ENCODE data around the gene BLTP3B.
"Not testable (repeated sequence)": the region's sequence is repeated elsewhere in the genome, so short reads cannot be mapped to it uniquely, and the experiment has no call there.

The BLTP3B gene

GRCh38 chr12:100142851-100143559 is at the start of gene BLTP3B:
Gene BLTP3B (minus strand): TSS chr12:100142874. CDS start chr12:100142635, 239 bp downstream.
- DNase-seq = peak; percentile 76

- DNase-seq = no peak
These were observed 47.1 kb upstream of the BLTP3B start for GRCh38 chr12:100189636-100190394.

GRCh38 chr12:100188888-100189635 is 46.4 kb upstream of the BLTP3B start:
- DNase-seq = not testable (repeated sequence)

GRCh38 chr12:100187857-100188519 is 45.3 kb upstream of the BLTP3B start:
- no peak for DNase-seq

GRCh38 chr12:100187068-100187467 is 44.4 kb upstream of the BLTP3B start:
- no peak for DNase-seq

GRCh38 chr12:100186071-100186470 is 43.4 kb upstream of the BLTP3B start:
- no peak for DNase-seq

GRCh38 chr12:100185361-100185894 is 42.8 kb upstream of the BLTP3B start:
- no peak for DNase-seq

- DNase-seq = no peak
These were observed 42.0 kb upstream of the BLTP3B start for GRCh38 chr12:100184549-100185145.

GRCh38 chr12:100179252-100179651 is 36.6 kb upstream of the BLTP3B start:
- no peak for DNase-seq

- DNase-seq = not testable (repeated sequence)
These were observed 33.8 kb upstream of the BLTP3B start for GRCh38 chr12:100176493-100176892.

- no peak for DNase-seq
These were observed 31.8 kb upstream of the BLTP3B start for GRCh38 chr12:100174495-100174894.

- DNase-seq = no peak
These were observed 30.4 kb upstream of the BLTP3B start for GRCh38 chr12:100173111-100173510.

- DNase-seq = no peak
These were observed 28.6 kb upstream of the BLTP3B start for GRCh38 chr12:100171248-100171647.

GRCh38 chr12:100170313-100170858 is 27.7 kb upstream of the BLTP3B start:
- DNase-seq = no peak

- DNase-seq = no peak
These were observed 26.7 kb upstream of the BLTP3B start for GRCh38 chr12:100169345-100169744.

- DNase-seq = no peak
These were observed 25.9 kb upstream of the BLTP3B start for GRCh38 chr12:100168562-100168961.

GRCh38 chr12:100166232-100166631 is 23.6 kb upstream of the BLTP3B start:
- no peak for DNase-seq

- no peak for DNase-seq
These were observed 22.7 kb upstream of the BLTP3B start for GRCh38 chr12:100165356-100165755.

GRCh38 chr12:100164153-100164704 is 21.6 kb upstream of the BLTP3B start:
- no peak for DNase-seq

GRCh38 chr12:100163416-100164152 is 20.9 kb upstream of the BLTP3B start:
- DNase-seq = peak; percentile 74

Measured in NCI-H1092 treated with DMSO at 0.1 percent for 48 hours (cell line).